ENCODE measurements around the gene MAT2A.
"Not testable (repeated sequence)": the region's sequence is repeated elsewhere in the genome, so short reads cannot be mapped to it uniquely, and the experiment has no call there.

MAT2A gene

DNA sequence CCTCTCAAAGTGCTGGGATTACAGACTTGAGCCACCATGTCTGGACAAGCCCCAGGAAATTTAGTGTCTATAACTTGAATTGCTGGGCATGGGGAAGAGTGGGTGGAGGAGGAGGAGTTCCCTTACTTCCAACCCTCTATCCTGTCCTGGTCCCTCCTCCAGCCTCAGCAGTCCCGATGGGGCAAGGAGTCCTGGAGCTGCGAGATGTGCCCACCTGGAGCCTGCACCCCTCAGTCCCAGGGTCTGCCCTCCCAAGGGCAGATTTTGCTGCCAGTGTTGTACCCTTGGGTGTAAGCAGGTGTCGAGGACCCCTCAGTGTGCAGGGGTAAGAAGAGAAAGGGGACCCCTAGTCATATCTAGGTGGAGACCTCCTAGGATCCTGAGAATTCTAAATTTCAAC is 41.2 kb downstream of the MAT2A start:
- DNase-seq = no peak

DNA sequence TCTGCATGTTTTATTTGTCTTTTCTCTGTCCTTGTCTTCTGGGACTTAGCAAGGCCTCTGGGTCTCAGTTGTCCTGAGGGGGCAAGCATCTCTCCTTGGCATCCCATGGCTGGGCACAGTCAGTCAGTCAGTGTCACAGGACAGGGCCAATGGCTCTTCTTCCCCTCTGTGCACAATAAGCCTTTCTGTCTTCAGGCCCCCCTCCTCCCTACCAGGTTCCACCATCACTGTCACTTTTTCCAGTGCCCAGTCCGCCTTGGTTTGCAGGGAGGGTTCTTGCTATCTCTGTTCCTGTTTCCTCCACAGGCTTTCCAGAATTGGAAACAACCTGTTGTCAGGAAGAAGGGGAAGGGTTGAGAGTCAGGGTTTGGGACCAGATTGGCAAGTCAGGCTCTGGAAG is 43.5 kb downstream of the MAT2A start:
- DNase-seq = no peak

DNA sequence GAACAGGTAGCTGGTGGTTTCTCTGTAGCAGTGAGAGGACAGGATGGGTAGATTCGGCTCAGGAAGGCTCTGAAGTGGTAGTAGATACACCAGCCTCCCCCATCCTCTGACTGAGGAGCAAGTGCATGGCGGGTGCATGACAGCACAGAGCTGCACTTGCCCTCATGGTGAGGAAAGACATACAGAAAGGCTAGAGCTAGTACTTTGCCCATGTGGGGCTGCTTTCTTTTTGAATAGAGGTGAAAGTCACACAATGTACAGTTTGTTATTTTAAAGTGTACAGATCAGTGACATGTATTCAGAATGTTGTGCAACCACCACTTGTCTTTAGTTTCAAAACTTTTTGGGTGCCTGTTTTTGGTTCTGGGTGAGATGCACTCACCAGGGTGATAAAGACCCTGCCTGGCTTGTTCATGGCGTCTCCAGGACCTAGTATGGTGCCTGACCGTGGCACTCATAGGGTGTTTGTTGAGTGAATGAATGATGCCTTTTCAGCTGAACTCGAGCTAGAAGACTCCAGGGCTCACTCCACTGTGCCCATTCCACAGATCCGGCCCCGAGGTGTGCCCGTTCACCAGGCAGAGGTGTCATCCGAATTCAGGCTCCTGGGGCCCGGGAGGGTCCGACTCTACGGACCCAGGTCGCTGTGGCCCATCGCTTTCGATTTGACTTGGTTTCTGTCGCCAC is 44.8 kb downstream of the MAT2A start:
- no peak for DNase-seq

DNA sequence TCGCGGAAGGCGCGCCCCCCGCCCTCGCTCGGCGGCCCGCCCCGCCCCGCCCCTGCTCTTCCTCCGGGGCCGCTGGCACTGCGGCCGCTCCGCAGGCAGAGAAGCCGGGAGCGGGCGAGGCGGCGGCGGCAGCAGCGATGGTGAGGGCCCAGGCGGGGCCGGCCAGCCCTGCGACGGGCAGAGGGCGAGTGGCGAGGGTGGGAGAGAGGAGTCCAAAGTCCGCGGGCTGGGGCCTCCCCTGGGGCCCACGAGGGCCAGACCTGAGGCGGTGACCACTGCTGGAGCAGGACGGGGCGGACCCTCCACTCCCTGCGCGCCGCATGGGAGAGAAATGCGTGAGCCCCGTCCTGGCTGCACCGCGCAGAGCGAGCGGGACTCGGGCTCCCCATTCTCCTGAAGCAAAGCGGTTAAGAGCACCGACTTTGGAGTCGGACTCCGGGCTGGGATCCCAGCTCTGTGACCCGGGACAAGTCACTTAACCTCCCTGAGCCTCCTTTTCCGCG is 45.4 kb downstream of the MAT2A start, which contains the start of gene VAMP5:
Gene VAMP5 (plus strand): TSS at position 78 of the 503 bp plus-strand sequence. CDS start 60 bp downstream, at position 138.
- no peak for DNase-seq

DNA sequence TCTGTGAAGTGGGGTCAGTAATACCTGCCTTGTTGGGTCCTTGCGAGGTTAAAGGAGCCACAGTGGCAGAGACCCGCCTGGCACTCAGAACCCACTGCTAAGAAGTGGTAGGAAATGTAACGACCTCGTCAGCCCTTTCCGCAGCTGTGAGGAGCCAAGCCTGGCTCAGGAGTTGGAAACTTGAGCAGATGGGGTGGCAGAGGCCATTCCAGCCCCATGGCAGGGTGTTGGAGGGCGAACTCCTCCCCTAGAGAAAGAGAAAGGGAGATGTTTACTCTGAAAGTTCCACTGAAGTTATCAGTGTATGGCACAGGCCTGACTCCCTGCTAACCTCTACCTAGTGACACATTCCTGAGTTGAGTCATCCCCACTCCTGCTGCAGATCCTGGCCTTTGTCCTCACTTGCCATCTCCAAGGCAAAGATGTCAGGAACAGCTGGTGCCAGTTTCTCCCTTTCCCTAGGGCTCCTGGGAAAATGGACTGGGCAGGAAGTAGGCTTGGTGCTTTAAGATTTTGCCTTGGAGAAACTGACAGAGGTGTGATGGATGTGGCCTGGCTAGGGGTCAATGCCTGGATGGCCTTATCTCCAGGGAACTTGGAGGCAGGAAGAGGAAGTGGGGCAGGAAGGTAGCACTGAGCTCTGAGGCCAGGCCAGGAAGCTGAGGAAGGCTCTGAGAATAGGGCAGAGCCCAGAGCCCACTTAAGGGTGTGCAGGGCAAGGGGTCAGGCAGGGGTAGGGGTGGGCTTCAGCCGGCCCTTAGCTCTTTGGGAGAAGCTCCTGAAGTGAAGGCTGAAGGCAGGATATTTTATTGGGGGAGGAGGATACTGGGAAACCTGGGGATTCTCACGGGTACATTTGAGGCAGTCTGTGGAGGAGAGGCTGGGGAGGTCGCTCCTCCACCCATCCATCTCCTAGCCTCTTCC is 46.2 kb downstream of the MAT2A start:
- DNase-seq = no peak

DNA sequence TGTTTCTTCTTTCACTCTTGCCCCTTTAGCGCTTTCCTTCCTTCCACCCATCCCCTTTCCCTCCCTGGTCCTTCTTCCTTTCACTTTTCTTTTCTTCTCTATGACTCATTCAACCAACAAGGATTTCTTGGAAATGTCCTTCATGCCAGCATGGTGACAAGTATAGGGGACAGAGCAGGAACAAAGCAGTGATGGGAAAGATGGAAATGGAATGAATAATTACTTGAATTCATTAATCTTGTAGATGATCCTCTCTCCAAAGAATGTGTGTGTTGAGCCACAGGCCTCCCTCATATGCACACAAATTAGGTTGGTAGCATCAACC is 46.8 kb downstream of the MAT2A start:
- DNase-seq = no peak

DNA sequence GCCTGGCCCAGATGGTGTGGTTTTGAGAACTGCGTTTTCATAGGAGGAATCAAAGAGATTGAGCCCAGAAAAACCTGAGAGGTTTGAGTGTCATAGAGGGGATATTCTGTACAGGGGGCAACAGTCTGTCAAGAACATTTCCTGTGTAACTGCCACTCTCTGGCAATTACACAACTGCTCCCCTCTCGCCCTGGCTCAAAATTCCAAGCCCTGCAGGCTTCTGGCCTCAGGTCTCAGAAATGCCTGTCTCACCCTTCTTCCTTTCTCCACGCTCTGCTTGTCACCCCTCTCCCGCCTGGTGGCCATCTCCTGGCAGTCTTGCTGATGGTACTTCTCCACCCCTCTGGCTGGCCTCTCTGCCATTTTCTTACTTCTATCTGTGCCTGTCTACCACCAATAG is 49.3 kb downstream of the MAT2A start:
- no peak for DNase-seq

DNA sequence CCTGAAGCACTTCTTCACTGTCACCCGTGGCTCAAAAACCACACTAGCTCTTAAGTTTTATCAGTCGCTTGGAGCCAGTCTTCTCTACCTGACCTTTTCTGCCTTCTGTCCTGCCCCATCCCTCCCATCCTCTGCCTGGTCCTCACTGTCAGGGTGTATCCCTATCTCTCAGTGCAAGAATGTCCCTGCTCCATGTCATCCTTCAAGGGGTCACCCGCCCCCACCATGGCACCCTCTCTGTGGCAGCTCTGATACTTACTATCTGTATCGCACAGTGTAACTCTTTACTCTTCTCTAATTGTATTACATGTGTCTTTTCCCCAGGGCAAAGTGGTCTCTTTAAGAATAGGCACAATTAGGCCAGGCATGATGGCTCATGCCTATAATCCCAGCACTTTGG is 49.7 kb downstream of the MAT2A start:
- DNase-seq = no peak

DNA sequence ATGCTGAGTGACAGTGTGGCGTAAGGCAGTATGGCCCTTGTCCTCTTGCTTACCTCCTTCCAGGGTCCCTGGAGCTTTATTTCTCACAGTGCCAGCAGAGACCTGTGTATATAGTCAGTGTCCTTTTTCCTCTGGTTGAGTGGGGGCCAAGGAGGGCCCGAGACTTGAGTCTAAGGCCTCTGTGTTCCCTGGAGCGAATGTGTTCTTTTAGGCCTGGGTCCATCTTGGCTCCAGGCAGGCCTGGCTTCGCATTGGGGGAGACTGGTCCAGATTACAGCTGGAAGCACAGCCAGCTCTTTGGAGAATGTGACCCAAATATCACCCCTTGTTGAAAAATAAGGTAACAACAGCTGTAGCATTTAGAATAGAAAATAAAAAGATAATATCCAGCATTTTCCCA is 50.2 kb downstream of the MAT2A start:
- DNase-seq = no peak

DNA sequence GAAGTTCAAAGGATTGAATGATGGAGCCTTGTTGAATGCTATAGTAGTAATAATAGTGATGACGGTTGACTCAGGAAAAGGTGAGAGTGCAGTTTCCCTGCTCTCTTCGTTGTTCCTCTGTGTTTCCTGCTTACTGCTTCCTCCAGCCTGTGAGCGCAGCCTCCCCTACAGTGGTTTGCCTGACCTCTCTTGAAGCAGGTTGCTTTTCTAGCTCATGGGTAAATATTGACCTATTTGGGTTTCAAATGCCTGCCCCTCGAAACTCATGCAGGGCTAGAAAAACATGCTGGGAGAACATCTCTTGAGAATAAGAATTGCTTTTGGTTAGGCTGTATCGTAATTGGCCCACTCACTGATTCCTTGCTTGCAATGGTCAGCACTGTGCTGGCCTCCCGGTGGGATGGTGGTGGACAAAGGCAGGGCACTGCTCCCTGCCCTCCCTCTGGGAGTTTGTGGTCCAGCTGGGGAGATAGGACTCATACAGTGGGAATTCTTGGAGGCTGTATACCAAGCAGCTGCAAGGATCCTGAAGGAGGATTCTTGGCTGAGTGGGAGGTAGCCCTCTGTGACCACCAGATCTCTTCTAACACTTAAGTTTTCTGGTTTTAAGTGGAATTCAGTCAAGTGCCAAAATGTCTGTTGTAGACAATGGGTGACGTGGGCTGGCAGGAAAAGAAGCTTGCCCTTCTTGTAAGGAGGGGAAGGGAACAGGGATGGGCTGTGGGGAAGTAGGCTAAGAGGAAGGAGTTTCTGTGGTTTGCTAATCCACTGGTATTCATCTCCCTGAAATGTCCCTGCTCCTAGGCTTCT is 51.2 kb downstream of the MAT2A start:
- DNase-seq = no peak

DNA sequence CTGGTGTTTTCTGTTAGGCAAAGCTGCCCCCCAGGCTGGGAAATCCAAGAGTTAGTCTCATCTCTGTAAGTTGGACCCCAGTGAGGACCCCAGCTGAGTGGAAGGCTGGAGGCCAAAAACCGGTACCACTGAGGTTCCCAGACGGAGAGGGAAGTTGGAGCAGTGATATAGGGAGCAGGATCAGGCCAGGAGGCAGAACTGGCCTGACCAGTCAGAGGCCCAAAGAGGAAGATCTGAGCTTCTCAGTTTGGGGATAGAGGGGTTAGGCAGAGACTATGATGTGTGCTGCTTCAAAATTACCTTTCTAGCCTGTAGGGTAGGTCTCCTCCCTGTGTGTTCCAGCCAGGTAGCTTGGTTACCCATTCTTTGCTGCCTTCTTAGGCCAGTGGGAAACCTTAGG is 52.0 kb downstream of the MAT2A start:
- DNase-seq = no peak

DNA sequence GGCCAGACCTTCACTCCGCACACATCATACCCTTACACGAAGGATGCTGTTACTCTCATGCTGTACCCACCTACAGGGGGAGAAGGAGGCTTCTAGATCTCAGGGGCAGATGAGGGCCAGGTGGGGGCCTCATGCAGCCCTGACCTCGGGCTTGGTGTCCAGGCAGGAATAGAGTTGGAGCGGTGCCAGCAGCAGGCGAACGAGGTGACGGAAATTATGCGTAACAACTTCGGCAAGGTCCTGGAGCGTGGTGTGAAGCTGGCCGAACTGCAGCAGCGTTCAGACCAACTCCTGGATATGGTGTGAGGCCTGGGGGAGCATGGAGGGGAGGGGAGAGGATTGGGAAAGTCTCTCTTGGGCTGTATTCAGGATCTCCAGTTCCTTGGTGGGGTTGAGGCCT is 52.6 kb downstream of the MAT2A start:
- DNase-seq = no peak

DNA sequence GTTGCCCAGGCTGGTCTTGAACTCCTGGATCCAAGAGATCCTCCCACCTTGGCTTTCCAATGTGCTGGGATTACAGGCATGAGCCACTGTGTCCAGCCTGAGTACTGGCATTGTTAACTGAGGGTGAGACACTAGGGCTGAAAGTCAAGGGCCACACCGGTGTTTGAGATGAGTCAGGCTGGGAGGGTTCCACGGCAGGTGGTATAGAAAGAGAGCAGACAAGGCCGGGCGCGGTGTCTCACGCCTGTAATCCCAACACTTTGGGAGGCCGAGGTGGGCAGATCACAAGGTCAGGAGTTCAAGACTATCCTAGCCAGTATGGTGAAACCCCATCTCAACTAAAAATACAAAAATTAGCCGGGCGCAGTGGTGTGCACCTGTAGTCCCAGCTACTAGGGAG is 53.3 kb downstream of the MAT2A start:
- DNase-seq = not testable (repeated sequence)

DNA sequence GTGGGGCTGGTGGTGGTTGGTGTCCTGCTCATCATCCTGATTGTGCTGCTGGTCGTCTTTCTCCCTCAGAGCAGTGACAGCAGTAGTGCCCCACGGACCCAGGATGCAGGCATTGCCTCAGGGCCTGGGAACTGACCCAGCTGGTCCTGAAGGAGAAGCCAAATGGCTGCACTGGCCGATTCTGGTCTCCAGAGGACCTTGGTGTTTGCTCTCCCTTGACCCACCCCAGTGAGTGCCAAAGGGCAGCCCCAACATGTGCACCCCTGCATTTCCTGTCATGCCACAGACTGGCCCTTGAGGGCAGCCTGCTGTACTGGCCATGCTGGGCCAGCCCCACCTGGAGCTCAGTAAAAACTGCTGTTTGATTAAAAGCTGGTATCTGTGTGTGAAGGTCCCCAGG is 54.1 kb downstream of the MAT2A start:
- no peak for DNase-seq

All from NCI-H187 (cell line).